IPS-NIHi7 (cell line): Measurements from ENCODE around the gene CHMP2A.
"Not testable (repeated sequence)": the region's sequence is repeated elsewhere in the genome, so short reads cannot be mapped to it uniquely, and the experiment has no call there.

ENCODE experiments used
- DNase-seq: peaks from one replicate; pipeline ENCODE4 v3.0.0; 2012; ENCODE audit warnings: mixed read lengths; ENCODE audit errors: extremely low spot score

CHMP2A gene

GRCh38 chr19:58511353-58512208 is 43.3 kb downstream of the CHMP2A start, which contains the start of gene SLC27A5:
SLC27A5 (minus strand) TSS chr19:58511992; CDS start chr19:58511955, 37 bp downstream.
- no peak for DNase-seq

GRCh38 chr19:58510084-58510862 is 44.6 kb downstream of the CHMP2A start:
- no peak for DNase-seq

- DNase-seq = no peak
Measured at GRCh38 chr19:58509731-58510083, 45.2 kb downstream of the CHMP2A start.

GRCh38 chr19:58507602-58508223 is 47.2 kb downstream of the CHMP2A start:
- not testable (repeated sequence) for DNase-seq
